Urinary bladder (tissue), 4 donors: ENCODE results near the gene SLF2. TPM values are rescaled to one million over a fixed set of nuclear protein-coding genes. Genes with fewer than 3 reads are reported as not detected.

ENCODE experiments used
- DNase-seq: peaks from one replicate; pipeline ENCODE4 v3.0.0-alpha.2; 2015; ENCODE audit errors: extremely low spot score
- H3K27ac ChIP-seq: one replicate; pipeline ENCODE4 v1.5.1; 2013; ENCODE audit warnings: low read depth, mild to moderate bottlenecking, moderate library complexity
- H3K36me3 ChIP-seq: one replicate; pipeline ENCODE4 v1.6.1; 2013; ENCODE audit warnings: mild to moderate bottlenecking, moderate library complexity; ENCODE audit not compliant: insufficient read depth
- H3K4me1 ChIP-seq: one replicate; pipeline ENCODE4 v1.6.1; 2013; ENCODE audit warnings: mild to moderate bottlenecking, moderate library complexity; ENCODE audit not compliant: insufficient read depth
- H3K4me3 ChIP-seq: one replicate; pipeline ENCODE4 v1.5.1; 2013; ENCODE audit warnings: low read depth, low read length
- WGBS: extraction: QIAGEN DNeasy Blood & Tissue Kit; methylation state at CpG from one replicate; pipeline ENCODE4 v1.1.7; 2013; 5-methylcytosine and 5-hydroxymethylcytosine counted together
- polyA plus RNA-seq: library from polyadenylated mRNA; stranded (reverse); fragments of 200-250 nt; gene quantifications from one replicate; pipeline ENCODE4 v1.2.3, GENCODE V29; 2013
- small RNA-seq: library from RNA; depleted of rRNA; stranded (forward); fragments of <200 nt; gene quantifications from one replicate; pipeline ENCODE3, GENCODE V24; 2014
- total RNA-seq: library from RNA; depleted of rRNA; stranded (reverse); fragments of >200 nt; gene quantifications from one replicate; pipeline ENCODE4 v1.2.3, GENCODE V29; 2014
- donor health status: healthy with polysubstance abuse.
- donor health status: healthy.

Gene SLF2
- total and polyA plus RNA-seq, 2 donors = 13.9 to 114 TPM

DNA sequence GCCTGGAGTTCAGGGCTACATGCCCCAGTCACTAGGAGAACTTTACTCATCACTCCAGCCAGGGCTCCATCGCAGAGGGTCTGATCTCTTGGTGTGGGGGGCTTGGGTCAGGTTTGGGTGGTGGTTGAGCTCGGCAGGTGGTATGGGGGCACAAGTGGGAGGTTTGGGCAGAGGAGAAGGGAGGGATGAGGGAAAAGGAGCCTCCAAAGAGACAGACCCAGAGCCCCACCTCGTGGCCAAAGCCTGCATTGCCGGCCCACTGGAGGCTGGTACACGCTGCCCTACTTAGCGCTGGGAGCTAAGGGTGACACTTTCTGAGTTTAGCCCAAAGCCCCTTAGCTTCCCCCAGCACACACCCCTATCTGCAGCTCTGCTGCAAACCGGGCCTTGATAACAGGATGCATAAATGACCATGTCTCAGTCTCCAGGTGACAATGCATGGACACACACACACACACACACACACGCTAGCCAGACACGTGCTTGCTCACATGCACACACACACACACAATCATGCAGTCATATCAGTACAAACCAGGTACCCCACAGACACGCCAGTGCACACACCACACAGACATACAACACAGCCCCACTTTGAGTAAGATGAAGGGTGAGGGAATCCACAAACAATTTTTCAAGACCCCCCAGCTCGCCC, 101.6 kb downstream of the SLF2 start:
- H3K4me1 ChIP-seq = no peaks in the 10 kb centered on the region
- H3K4me3 ChIP-seq = no peak overlapping the region
- no peak for DNase-seq
- H3K27ac ChIP-seq = no peak overlapping the region
- 18% methylated on average over 11 of the region's 11 CpGs for WGBS
- no peaks in the 10 kb centered on the region for H3K36me3 ChIP-seq

Small RNAs within 50 kb of the gene (small RNA-seq; reads per million reads assigned to genes)
- gene MIR608 = not detected
- gene RF00019 = not detected

Other genes with a start within 250 kb of the SLF2 start
- gene PAX2, start 167.4 kb upstream of the SLF2 start, total RNA-seq = not detected
- gene PAX2, start 167.4 kb upstream of the SLF2 start, polyA plus RNA-seq = not detected
- 1.2 TPM for gene SEMA4G, start 56.5 kb downstream of the SLF2 start, total RNA-seq
- gene SEMA4G, start 56.5 kb downstream of the SLF2 start, polyA plus RNA-seq = 2.3 TPM
- 35.4 TPM for gene MRPL43, start 74.5 kb downstream of the SLF2 start, total RNA-seq
- gene MRPL43, start 74.5 kb downstream of the SLF2 start, polyA plus RNA-seq = 153 TPM
- 3.2 TPM for gene TWNK, start 74.6 kb downstream of the SLF2 start, total RNA-seq
- gene TWNK, start 74.6 kb downstream of the SLF2 start, polyA plus RNA-seq = 7.9 TPM
- 35.6 TPM for gene LZTS2, start 86.8 kb downstream of the SLF2 start, total RNA-seq
- gene LZTS2, start 86.8 kb downstream of the SLF2 start, polyA plus RNA-seq = 142 TPM
- 0.21 TPM for gene PDZD7, start 118.2 kb downstream of the SLF2 start, total RNA-seq
- gene PDZD7, start 118.2 kb downstream of the SLF2 start, polyA plus RNA-seq = 0.46 TPM
- 29.9 TPM for gene SFXN3, start 118.3 kb downstream of the SLF2 start, total RNA-seq
- gene SFXN3, start 118.3 kb downstream of the SLF2 start, polyA plus RNA-seq = 34.7 TPM
- 27.0 TPM for gene KAZALD1, start 149.0 kb downstream of the SLF2 start, total RNA-seq
- 5.9 TPM for gene KAZALD1, start 149.0 kb downstream of the SLF2 start, polyA plus RNA-seq
- gene TLX1, start 218.3 kb downstream of the SLF2 start, total RNA-seq = not detected
- gene TLX1, start 218.3 kb downstream of the SLF2 start, polyA plus RNA-seq = not detected